Right cardiac atrium (tissue), 5 donors: ENCODE data around the gene ZNF644. TPM values are rescaled to one million over a fixed set of nuclear protein-coding genes. Genes with fewer than 3 reads are reported as not detected.
A peak's percentile ranks its signal among the peaks of the same experiment; 100 is the strongest.
"Not testable (repeated sequence)": the region's sequence is repeated elsewhere in the genome, so short reads cannot be mapped to it uniquely, and the experiment has no call there.

Source experiments
- ATAC-seq, 2 donors: fragments of 200-7000 bp; cut with Tn5 transposase; one replicate each; pipeline versions ENCODE4 v1.8.0 to v1.9.1; 2020; ENCODE audit warnings: moderate library complexity in 2 of 2, mild to moderate bottlenecking in 1 of 2
- DNase-seq, 3 donors: peaks; one replicate each; pipeline ENCODE4 v3.0.0-alpha.2; 2020
- H3K27ac ChIP-seq: one replicate; pipeline ENCODE4 v1.5.1; 2013; ENCODE audit warnings: mild to moderate bottlenecking, low read length, control low read depth, moderate library complexity
- H3K27me3 ChIP-seq: one replicate; pipeline ENCODE4 v1.6.1; 2013; ENCODE audit not compliant: control insufficient read depth, insufficient read depth
- H3K4me1 ChIP-seq: one replicate; pipeline ENCODE4 v1.6.1; 2013; ENCODE audit warnings: low read length; ENCODE audit not compliant: control insufficient read depth, insufficient read depth
- H3K4me3 ChIP-seq: one replicate; pipeline ENCODE4 v1.5.1; 2013; ENCODE audit warnings: low read length, control low read depth
- H3K9me3 ChIP-seq: one replicate; pipeline ENCODE4 v1.6.1; 2013; ENCODE audit warnings: low read length; ENCODE audit not compliant: control insufficient read depth
- WGBS: extraction: QIAGEN DNeasy Blood & Tissue Kit; methylation state at CpG from one replicate; pipeline ENCODE4 v1.1.7; 2013; 5-methylcytosine and 5-hydroxymethylcytosine counted together
- intact Hi-C, 4 donors: fragments of 100-400 bp; cut with DNase I; formaldehyde crosslinking; loops; one replicate each; pipeline versions ENCODE4 v1.11.0 to v1.14.0; 2022 to 2023
- polyA plus RNA-seq: library from polyadenylated mRNA; stranded (reverse); fragments of 200-250 nt; gene quantifications from one replicate; pipeline ENCODE4 v1.2.3, GENCODE V29; 2013
- total RNA-seq, 4 donors: library from RNA; stranded (reverse); fragmentation: NEBNext Ultra II Directional; extraction: Animal tissue kit (Norgen Biotek cat#: 25700); gene quantifications; one replicate each; pipeline ENCODE4 v1.2.1, GENCODE V29; 2021
- donor health status: healthy with polysubstance abuse.
- donor health status: DM: no; HTN: yes; CAD: no.
- donor health status: DM: no; HTN: no; CAD: no.
- donor health status: DM: no; HTN: yes; CAD: no; lungs with severe emphysema.
- donor health status: DM: yes; HTN: yes; CAD: no.

Gene ZNF644
- total and polyA plus RNA-seq, 5 donors = 16.7 to 44.7 (median 34.6) TPM

DNA sequence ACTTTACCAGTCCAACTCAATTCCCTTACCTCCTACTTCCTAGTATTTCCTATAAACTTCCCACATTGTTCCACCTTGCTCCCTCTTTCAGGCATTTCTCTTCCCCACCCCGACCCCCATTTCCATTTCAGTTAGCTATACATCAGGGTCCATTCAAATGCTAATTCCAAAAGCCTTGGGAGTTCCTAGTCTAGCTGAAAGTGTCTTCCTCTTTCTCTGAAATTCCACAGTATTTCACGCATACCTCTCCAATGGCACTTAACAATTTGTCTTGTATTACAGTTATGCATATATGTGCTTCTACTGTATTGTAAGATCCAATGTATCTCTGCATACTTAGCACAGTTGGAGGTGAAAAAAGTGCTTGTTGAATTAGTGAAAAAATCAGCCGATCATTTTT, 94.9 kb downstream of the ZNF644 start:
- DNase-seq (no peak), ATAC-seq (no peak)
- intact Hi-C loops = no loop called here
- 72% methylated on average over 3 of the region's 3 CpGs for WGBS
- Histone ChIP-seq H3K27me3 (no peaks in the 10 kb centered on the region), H3K9me3 (no peaks in the 10 kb centered on the region), H3K27ac (no peak overlapping the region), H3K4me1 (peaks cover 2% of the 10 kb centered on the region), H3K4me3 (no peak overlapping the region)

DNA sequence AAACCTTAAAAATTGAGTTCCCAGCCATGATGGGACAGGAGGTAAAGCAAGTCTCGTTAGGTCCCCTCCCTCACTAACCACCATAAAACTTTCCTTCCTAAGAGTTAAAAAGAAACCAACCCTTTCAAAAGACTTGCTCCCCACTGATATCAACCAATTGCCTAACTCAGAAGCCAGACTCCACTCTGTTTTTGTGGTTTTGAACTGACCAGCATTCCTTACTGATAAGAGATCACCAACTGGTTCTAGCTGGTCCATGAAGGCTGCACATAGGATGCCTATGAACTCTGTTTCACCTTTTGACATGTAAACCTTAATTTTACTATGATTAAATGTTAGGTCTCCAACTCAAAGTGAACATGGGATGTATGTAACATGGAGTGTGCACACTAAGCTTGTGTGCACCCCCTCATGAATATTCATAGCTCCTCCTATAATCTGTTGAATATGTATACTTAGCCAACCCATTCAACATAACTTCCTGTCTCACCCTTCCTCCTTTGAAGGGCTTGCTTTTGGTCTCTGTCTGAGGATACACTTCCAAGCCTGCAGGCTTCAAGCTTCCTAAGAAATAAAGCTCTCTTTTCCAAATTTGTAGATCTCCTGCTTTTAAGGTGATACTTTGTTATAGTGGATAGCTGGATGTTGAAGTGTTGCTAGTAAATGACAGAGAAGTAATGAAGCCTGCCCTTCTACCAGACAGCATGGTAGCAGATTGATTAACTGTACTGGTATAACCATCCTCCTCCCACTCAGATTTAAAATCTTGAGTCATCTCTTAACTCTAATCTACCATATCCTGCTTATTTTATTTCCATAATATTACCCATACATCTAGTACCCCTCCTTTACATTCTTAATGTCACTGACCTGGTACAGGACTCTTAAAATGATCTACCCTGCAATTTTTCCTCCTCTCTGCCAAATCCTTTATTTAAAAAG, 95.6 kb downstream of the ZNF644 start:
- no peak for DNase-seq
- Histone ChIP-seq H3K27ac (no peak overlapping the region), H3K9me3 (no peaks in the 10 kb centered on the region), H3K27me3 (no peaks in the 10 kb centered on the region), H3K4me3 (no peak overlapping the region), H3K4me1 (peaks cover 3% of the 10 kb centered on the region)
- intact Hi-C loops = no loop called here
- 92% methylated on average over 1 of the region's 1 CpG for WGBS
- no peak for ATAC-seq

DNA sequence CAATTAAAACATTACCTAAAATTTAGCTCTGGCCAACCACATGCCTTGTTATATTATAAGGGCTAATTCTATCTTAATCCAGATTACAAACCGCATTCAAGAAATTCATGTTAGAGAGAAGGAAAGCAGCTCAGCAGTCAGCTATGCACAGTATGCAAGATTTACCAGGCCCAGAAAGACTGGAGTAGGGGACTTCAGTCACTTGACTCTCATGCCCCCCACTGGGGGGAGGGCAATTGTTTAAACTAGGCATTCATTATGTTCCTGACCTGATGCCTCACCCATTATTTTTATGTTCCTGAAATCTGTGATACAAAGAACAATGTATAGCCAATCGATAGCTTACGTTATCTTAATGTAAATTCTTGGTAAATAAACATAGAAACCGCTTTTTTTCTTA, 96.9 kb downstream of the ZNF644 start:
- WGBS = 94% methylated on average over 4 of the region's 4 CpGs
- no peak overlapping the region for H3K4me3 ChIP-seq
- no peaks in the 10 kb centered on the region for H3K27me3 ChIP-seq
- H3K9me3 ChIP-seq = no peaks in the 10 kb centered on the region
- DNase-seq (no peak), ATAC-seq (no peak)
- H3K27ac ChIP-seq = no peak overlapping the region
- intact Hi-C loops = no loop called here
- peaks cover 3% of the 10 kb centered on the region for H3K4me1 ChIP-seq

DNA sequence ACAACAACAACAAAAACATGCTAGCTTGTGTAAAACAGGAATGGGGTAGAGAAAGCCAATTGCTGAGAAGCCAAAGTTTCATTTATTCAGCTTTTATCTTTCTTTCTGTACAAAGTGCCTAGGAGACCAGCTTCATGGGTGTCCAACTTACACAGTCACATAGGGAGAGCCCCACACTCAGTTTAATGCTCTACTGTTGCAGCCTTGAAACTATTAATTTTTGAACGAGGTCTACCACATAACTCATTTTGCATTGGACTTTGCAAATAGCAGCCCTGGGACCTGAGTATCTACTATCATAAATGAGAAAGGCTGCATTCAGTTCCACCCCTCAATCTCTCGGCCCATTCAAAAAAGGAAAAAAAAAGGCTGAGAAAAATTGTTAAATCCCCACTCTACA, 98.8 kb downstream of the ZNF644 start:
- H3K4me1 ChIP-seq = peaks cover 3% of the 10 kb centered on the region
- 58% methylated on average over 2 of the region's 2 CpGs for WGBS
- no peak for ATAC-seq
- no peaks in the 10 kb centered on the region for H3K27me3 ChIP-seq
- no peaks in the 10 kb centered on the region for H3K9me3 ChIP-seq
- intact Hi-C loops = no loop called here
- no peak overlapping the region for H3K27ac ChIP-seq
- DNase-seq = no peak
- H3K4me3 ChIP-seq = no peak overlapping the region

DNA sequence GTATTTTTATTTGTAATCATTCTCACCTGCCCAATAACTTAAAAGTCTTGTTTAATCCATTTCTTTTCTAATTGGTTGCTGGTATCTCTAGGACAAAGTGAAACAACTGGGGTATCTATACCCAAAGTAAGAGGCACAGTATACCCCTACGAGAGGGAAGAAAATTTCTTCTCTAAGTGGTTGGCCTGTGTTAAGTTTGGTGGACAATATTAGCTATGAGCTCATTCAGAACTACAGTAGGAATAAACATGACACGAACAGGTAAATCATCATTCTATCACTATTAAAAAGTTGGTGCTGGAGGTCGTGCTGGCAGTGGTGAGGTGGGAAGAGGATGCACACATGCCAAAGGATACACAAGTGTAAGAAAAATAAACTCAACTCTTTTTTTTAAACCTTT, 99.6 kb downstream of the ZNF644 start:
- Histone ChIP-seq H3K9me3 (no peaks in the 10 kb centered on the region), H3K27ac (no peak overlapping the region), H3K4me1 (peaks cover 3% of the 10 kb centered on the region), H3K27me3 (no peaks in the 10 kb centered on the region), H3K4me3 (no peak overlapping the region)
- DNase-seq = no peak
- ATAC-seq = no peak
- intact Hi-C loops = no loop called here
- 70% methylated on average over 3 of the region's 3 CpGs for WGBS

DNA sequence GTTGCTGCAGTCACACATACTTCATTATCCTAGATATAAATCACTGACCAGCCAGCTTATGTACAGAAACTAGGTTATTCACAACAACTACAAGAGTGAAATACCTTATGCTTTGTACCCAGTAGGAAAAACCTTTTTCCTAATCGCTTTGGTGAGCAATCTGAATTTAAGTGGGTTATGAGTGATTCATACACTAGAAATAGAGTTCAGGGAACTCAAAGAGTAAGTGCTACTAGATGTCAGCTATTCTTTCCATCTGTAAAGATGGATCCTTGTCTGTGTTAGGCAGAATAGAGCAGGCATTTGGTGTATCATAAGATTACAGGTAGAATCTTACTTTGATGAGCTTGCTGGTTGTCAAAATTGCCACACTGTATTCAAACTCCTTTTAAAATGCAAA, 101.9 kb downstream of the ZNF644 start:
- DNase-seq (no peak), ATAC-seq (peak; percentile 54 to 63)
- 71% methylated on average over 1 of the region's 1 CpG for WGBS
- H3K27ac ChIP-seq = no peak overlapping the region
- intact Hi-C loops = no loop called here
- H3K4me1 ChIP-seq = peaks cover 3% of the 10 kb centered on the region
- H3K4me3 ChIP-seq = no peak overlapping the region
- H3K9me3 ChIP-seq = no peaks in the 10 kb centered on the region
- H3K27me3 ChIP-seq = no peaks in the 10 kb centered on the region

DNA sequence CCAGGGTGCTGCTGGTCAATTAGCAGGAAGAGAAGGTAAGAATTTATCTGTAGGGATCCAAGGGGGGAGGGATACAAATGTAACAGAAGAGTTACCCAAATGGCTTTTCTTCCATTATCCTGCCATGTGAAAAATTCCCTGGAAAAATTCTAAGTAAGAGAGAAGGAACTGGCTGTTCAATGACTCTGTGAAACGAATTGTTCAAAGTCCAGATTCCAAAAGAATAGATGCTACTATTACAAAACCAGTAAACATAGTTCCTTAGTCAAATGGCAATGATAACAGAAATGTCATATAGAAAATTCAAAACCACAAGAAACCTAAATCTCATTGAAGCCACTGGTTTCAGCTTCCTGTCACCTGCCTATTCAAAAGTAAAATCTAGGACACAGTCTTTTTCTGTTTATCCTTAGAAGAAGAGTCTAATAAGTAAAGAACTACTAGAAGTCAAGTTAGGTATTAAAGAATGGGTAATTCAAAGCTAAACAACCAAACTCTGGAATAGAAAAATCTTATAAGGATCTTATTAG, 102.6 kb downstream of the ZNF644 start:
- peaks cover 3% of the 10 kb centered on the region for H3K4me1 ChIP-seq

DNA sequence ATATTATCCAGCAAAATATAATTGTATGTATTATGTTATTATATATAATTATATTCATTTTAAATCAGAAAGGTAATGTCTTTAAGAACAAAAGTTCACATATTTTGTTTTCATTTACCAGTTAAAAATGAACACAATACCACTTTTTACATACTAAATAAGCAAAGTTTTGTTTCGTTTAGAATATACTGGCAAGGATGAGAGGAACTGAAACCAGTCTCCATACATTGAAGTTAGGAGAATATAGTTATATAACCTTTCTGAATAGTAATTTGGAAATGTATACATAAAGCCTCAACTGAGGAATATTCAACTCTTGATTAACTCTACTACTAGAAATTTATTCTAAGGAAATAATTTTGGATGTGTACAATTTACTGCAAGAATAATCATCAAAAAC, 110.5 kb downstream of the ZNF644 start:
- no peaks in the 10 kb centered on the region for H3K27me3 ChIP-seq
- DNase-seq = no peak
- H3K4me1 ChIP-seq = no peaks in the 10 kb centered on the region
- intact Hi-C loops = no loop called here
- no peak for ATAC-seq
- H3K9me3 ChIP-seq = no peaks in the 10 kb centered on the region
- 90% methylated on average over 1 of the region's 1 CpG for WGBS
- H3K4me3 ChIP-seq = no peak overlapping the region
- H3K27ac ChIP-seq = no peak overlapping the region

More for the DNA sequence above, 102.6 kb downstream of the ZNF644 start:
- DNase-seq (no peak), ATAC-seq (no peak)
- Histone ChIP-seq H3K27ac (no peak overlapping the region), H3K9me3 (no peaks in the 10 kb centered on the region), H3K27me3 (no peaks in the 10 kb centered on the region), H3K4me3 (no peak overlapping the region)
- WGBS = 81% methylated on average over 1 of the region's 1 CpG
- intact Hi-C loops = no loop called here

DNA sequence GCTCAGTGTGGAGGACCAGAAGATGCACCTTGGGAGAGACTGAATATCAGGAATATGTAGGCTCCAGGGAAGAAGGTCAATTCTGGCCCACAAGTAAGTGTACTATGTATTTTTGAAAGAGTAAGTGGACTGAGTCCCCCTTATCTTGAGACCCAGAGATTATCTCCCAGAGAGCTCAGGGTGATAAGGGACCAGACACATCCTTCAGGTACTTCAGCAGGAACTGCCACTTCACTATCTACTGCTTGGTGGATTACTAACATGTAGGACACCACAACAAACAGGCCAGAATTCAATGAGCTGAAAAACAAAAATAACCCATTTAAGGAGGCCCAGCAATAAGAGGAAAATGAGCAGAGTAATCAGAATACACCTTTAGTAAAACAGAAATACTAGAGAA, 119.2 kb downstream of the ZNF644 start:
- no peaks in the 10 kb centered on the region for H3K9me3 ChIP-seq
- ATAC-seq (no peak), DNase-seq (no peak)
- H3K4me1 ChIP-seq = peaks cover 2% of the 10 kb centered on the region
- no peaks in the 10 kb centered on the region for H3K27me3 ChIP-seq
- intact Hi-C loops = no loop called here
- no peak overlapping the region for H3K4me3 ChIP-seq
- no peak overlapping the region for H3K27ac ChIP-seq

DNA sequence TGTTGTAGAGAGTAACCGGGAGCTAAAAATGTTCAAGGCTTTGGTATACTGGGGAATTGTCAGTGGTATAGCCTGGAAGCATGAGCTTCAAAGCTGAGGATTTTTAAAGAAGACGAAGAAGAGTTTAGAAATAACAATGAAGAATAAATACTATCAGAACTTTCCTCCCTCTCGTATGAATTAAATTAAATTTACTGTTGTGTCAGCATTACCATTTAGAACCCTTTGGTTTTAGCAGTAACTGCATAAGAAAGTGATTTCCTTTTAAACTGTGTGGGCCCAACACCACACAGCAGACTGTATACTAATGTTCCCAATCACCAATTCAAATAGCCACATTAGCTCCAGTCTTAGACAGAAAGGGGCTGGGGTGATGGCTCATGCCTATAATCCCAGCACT, 122.6 kb downstream of the ZNF644 start:
- WGBS = 98% methylated on average over 3 of the region's 3 CpGs
- ATAC-seq (no peak), DNase-seq (no peak)
- Histone ChIP-seq H3K27me3 (no peaks in the 10 kb centered on the region), H3K9me3 (no peaks in the 10 kb centered on the region), H3K4me1 (peaks cover 2% of the 10 kb centered on the region), H3K27ac (no peak overlapping the region), H3K4me3 (no peak overlapping the region)
- intact Hi-C loops = no loop called here

DNA sequence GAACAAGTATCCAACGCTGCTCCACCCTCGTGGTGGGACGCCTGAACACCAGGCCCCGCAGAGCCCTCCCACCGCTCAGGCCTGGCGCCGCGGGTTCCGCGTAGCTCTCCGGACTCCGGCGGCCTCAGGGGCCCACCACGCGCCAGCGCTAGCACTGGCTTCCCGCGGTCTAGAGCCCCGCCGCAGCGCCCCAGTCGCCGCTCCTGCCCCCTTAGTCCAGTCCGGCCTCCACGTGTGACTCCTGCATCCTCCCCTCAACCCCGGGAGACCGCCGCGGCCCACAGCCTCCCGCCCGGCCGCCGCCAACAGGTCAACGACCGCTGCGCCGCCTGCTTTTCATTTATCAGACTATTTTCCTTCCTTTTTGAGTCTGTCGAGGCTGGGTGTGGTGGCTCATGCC, 128.2 kb downstream of the ZNF644 start:
- H3K27ac ChIP-seq, intact Hi-C loops, H3K9me3 ChIP-seq, H3K4me1 ChIP-seq, H3K4me3 ChIP-seq, H3K27me3 ChIP-seq: not testable (repeated sequence)
- DNase-seq (peak in 1 of 3 donors; percentile 35), ATAC-seq (peak; percentile 33 to 42)
- WGBS = 98% methylated on average over 38 of the region's 38 CpGs
